DOHH2 (cell line): ENCODE data around the gene UBR3.

Source experiments
- EZH2phosphoT487 ChIP-seq: fragments of 200-600 bp; sonication (generic); IDR thresholded peaks from 2 replicates; pipeline ENCODE4 v1.6.1; 2017; ENCODE audit warnings: borderline replicate concordance, mild to moderate bottlenecking, antibody characterized with exemption, low read length, moderate library complexity, mixed read lengths
- TF ChIP-seq, protein P1 (sequence below): fragments of 200-600 bp; sonication (generic); IDR thresholded peaks from one replicate; pipeline ENCODE4 v1.5.1; 2014; ENCODE audit warnings: antibody characterized with exemption, mild to moderate bottlenecking, low read depth, low read length; ENCODE audit not compliant: poor library complexity, severe bottlenecking

GRCh38 chr2:169860149-169860548 lies 32.9 kb downstream of the UBR3 start:
- TF ChIP-seq, protein P1, sequence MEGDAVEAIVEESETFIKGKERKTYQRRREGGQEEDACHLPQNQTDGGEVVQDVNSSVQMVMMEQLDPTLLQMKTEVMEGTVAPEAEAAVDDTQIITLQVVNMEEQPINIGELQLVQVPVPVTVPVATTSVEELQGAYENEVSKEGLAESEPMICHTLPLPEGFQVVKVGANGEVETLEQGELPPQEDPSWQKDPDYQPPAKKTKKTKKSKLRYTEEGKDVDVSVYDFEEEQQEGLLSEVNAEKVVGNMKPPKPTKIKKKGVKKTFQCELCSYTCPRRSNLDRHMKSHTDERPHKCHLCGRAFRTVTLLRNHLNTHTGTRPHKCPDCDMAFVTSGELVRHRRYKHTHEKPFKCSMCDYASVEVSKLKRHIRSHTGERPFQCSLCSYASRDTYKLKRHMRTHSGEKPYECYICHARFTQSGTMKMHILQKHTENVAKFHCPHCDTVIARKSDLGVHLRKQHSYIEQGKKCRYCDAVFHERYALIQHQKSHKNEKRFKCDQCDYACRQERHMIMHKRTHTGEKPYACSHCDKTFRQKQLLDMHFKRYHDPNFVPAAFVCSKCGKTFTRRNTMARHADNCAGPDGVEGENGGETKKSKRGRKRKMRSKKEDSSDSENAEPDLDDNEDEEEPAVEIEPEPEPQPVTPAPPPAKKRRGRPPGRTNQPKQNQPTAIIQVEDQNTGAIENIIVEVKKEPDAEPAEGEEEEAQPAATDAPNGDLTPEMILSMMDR: no peak
- TF ChIP-seq EZH2phosphoT487: no peak
